DMS53 (cell line): Measurements from ENCODE around the gene TMEM183A.
"Not testable (repeated sequence)": the region's sequence is repeated elsewhere in the genome, so short reads cannot be mapped to it uniquely, and the experiment has no call there.

Experiments used
- DNase-seq: peaks from one replicate; lab custom pipeline; 2025; lab: John Stamatoyannopoulos, UW

Gene TMEM183A

DNA sequence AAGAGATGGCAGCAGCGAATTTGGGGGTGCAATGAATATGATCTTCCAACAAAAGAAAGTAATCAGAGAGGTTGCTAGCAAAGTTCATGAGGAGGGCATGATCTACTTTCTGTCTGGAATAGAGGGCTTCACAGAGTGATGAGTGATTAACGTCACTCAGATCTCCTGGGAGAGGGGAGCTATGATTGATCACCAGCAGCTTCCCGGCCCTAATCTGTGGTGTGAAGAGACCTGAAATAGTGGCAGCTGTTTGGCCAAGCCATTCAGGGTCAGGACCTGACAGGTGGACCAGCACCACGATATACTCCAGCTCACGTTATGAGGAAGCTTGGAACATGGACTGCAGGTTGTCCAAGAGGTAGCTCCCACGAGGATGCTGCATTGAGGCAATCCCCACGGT lies 19.9 kb upstream of the TMEM183A start:
- DNase-seq: no peak

- DNase-seq: no peak
Observed at GRCh38 chr1:202987922-202988583, 19.1 kb upstream of the TMEM183A start.

- DNase-seq: no peak
Observed at GRCh38 chr1:202989879-202990278, 17.3 kb upstream of the TMEM183A start.

DNA sequence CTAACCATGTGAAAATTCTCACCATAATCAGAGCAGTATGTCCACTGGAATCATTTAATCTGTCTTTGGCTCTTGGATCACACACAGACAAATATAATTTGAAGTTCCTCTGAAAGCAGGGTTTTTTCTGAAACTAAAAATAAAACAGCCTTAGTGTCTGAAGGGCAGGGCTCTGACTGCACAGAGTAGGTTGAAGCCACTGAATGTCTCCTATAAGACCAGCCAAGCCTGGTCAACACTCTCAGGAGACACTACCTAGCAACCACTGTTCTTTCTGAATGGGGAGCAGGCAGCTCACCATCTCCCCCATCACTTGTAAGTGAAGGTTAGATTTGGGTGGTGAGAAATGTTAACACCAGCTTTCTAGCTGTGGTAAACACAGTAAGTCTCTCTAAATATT lies 16.1 kb upstream of the TMEM183A start:
- DNase-seq: no peak

- no peak for DNase-seq
Observed at GRCh38 chr1:202994756-202995155, 12.4 kb upstream of the TMEM183A start.

- peak; percentile 84 for DNase-seq
Observed at GRCh38 chr1:202998836-202999750, 8.1 kb upstream of the TMEM183A start.

GRCh38 chr1:203000217-203000944 lies 6.8 kb upstream of the TMEM183A start:
- DNase-seq: no peak

DNA sequence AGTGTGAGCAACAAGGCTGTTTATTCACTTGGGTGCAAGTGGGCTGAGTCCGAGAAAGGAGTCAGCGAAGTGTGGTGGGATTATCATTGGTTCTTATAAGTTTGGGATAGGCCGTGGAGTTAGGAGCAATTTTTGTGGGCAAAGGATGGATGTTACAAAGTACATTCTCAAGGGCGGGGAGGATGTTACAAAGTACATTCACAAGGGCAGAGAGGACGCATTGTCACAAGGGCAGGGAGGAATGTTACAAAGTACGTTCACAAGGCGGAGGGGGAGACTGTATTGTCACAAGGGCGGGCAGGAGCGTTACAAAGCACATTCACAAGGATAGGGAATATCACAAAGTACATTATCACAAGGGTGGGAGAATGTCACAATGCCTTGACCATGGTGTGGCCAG lies 5.2 kb upstream of the TMEM183A start:
- DNase-seq: no peak

DNA sequence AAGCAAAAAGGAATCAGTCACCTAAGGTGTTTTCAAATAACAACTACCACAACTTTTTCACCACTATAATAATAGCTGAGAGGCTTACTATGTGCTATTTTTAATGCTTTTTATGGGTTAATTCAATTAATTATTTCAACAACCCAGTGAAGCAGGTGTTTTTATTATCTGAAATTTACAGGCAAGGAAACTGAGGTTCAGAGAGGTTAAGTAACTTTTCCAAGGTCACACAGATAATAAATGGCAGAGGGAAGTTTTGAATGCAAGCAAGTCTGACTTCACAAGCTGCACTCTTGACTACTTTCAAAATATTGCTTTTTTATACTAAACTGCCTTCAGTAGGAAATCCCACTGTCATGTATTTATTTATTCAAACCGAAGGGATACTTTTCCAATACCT lies 4.2 kb upstream of the TMEM183A start:
- no peak for DNase-seq

- not testable (repeated sequence) for DNase-seq
Observed at GRCh38 chr1:203005395-203006142, 1.6 kb upstream of the TMEM183A start.

- no peak for DNase-seq
Observed at GRCh38 chr1:203009185-203009584, 2.0 kb downstream of the TMEM183A start.

DNA sequence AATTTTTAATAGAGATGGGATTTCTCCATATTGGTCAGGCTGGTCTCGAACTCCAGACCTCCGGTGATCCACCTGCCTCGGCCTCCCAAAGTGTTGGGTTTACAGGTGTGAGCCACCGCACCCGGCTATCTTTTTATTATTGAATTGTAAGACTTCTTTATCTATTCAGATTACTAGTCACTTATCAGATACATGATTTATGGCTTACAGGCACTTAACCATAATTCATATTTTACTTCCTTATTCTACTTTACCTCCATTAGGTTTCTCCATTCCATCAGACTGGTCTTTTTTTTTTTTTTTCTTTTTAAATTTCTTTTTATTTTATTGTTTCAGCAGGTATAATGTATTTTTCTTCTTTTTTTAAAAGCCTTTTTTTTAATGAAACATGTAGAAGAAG lies 4.4 kb downstream of the TMEM183A start:
- DNase-seq: no peak

DNA sequence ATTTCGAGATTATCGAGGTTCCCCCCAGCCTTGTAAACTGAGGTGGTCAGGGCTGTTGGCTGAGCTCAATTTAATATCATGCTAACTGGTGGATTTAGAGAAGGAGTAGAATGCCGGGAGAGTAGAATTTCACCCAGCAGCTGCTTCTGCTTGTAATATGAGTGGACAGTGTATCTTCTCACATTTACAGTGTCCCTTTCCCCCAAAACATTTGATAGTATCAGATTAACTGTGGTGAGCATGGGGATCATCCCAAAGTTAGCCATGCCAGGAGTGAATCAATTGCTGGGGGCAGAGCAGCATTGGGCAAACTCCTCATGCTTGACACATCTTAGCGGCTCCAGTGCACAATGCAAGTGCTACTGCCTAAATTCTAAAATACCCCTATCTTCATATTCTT lies 9.9 kb downstream of the TMEM183A start:
- no peak for DNase-seq

GRCh38 chr1:203017692-203018091 lies 10.5 kb downstream of the TMEM183A start:
- no peak for DNase-seq

DNA sequence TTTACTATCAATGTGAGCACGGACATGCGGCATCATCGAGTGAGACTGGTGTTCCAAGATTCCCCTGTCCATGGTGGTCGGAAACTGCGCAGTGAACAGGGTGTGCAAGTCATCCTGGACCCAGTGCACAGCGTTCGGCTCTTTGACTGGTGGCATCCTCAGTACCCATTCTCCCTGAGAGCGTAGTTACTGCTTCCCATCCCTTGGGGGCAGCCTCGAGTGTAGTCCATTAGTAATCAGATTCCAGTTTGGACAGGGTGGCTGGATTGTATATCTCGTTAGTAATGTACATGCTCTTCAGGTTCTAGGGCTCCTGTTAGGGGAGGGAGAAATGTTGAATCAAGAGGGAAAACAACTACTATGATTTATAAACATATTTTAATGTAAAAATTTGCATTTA lies 15.7 kb downstream of the TMEM183A start:
- DNase-seq: not testable (repeated sequence)

- DNase-seq: no peak
Observed at GRCh38 chr1:203025686-203026030, 18.5 kb downstream of the TMEM183A start.

DNA sequence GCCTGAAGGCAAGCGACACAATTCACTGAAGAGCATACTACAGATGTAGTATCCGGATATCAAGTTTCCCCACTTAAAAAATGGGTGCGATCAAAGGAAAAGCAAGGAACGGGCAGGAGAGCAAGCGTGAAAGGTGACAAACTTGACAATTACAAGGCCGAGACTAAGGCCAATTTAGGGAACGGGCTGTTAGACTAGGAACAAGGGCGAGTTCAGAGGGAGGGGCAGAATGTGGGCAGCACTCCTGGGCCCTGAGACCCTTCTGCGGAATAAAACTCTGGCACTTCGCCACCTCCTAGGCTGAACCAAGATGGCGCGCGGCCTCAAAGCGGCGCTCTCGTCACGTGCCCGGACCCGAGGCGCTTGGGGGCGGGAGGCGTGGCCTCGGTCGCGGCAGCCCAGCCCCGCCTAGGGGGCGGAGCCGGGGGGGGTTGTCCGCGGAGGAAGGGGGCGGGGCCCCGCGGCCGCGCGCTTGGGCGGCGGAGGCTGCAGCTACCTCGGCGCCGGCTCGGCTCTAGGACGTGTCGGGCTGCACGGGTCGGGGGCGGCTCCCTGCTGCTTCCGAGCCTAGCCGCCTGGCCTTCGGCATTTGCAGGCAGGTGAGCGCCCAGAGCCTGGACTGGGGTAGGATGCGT lies 19.0 kb downstream of the TMEM183A start, which contains the start of gene PPFIA4:
Gene PPFIA4, plus strand, starts transcription at position 461 of the 635 bp plus-strand sequence. CDS start 12,518 bp downstream, outside the sequence.
- peak; percentile 98 for DNase-seq

DNA sequence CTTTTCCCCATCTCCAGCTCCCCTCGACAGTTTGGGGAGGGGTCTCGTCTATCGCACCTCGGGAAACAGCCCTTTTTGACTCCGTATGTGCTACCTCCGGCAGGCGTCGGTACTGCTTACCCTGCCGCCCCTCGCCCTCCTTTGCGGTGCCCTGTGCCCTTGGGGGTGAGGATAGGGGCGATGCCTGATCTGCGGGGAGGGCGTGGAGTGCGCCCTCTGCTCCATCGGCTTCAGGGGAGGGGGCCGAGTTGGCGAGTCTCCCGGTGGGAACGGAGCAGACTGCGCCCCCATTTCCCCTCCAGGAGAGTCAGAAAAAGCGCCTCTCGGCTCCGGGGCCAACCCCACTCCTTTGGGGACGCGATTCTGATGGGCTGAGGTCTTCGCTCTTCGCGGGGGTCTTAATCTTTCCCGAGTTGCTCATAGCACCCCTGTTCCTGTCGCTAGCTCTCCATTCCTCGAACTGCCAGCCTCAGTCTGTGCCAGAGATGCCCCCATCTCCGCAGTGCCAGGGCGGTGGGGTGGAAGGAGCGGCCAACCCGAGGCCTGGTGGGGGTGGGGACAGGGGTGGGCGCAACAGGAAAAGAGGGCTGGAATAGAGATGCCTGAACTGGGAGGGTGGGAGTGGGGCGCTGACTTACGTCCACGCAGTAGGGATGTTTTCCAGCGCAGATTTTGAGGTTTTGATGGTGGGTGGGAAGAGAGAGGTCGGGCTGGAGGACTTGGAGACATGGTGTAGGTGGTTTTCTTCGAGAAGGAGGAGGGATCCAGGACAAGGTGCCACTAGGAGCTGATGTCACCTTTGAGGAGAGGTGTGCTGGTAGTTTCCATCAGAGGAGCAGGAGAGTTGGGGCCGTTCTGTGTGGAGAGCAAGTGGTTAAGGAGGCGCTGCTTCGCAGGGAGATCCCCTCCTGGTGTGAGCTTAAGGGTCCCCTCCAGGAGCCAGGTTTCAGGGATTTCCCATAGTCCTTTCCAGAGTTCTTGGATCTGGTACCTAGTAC lies 19.8 kb downstream of the TMEM183A start:
- DNase-seq: no peak

DNA sequence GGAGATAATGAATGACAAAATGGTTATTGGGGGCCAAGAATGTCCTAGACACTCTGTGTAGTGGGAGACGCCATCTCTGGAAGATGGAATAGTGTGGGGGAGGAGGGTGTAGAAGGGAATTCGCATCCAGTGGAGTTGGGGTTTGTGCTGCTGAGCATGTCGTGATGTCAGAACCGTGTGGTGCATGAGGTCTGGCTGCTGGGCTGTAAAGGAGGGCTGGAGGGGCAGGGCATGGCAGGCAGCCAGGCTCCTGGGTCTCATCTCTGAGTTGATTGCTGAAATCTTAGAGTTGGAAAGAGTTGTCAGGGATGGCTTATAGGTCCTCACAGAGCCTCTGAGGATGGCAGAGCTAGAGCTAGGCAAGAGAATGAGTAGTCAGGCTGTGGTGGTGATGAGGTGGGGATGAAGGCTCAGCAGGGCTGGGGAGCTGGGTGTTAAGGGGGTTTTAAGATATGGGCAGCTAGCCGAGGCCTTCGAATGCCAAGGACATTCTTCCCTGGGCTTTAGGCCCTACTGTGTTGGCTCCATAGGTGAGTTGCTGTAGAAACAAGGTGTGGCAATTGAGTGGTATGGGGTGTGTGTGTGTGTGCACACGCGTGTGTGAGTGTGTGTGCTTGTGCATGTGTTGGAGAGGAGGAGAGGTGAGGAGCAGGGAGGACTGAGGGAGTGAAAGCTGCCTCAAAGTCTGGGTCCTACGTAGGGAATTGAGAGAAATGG lies 21.1 kb downstream of the TMEM183A start:
- no peak for DNase-seq
